NCI-H460 (cell line): ENCODE data around the gene FAM180A. TPM values are rescaled to one million over a fixed set of nuclear protein-coding genes. Genes with fewer than 3 reads are reported as not detected.
"Not testable (repeated sequence)": the region's sequence is repeated elsewhere in the genome, so short reads cannot be mapped to it uniquely, and the experiment has no call there.

Experiments
- DNase-seq: peaks from one replicate; pipeline ENCODE4 v3.0.0-alpha.2; 2016; ENCODE audit warnings: low read depth; ENCODE audit errors: extremely low read depth
- total RNA-seq: library from RNA; depleted of rRNA; stranded (reverse); fragments of >200 nt; shearing (Covaris generic); gene quantifications from 2 replicates; pipeline ENCODE4 v1.2.3, GENCODE V29; 2014

FAM180A gene
- total RNA-seq, 1 experiment from 2014 or later: not detected

GRCh38 chr7:135715055-135715522, 33.5 kb downstream of the FAM180A start:
- no peak for DNase-seq

- DNase-seq: peak; percentile 46
Measured at GRCh38 chr7:135714534-135715009, 34.0 kb downstream of the FAM180A start.

GRCh38 chr7:135713836-135714470, 34.7 kb downstream of the FAM180A start:
- DNase-seq: no peak

GRCh38 chr7:135712796-135713195, 35.8 kb downstream of the FAM180A start:
- DNase-seq: no peak

DNA sequence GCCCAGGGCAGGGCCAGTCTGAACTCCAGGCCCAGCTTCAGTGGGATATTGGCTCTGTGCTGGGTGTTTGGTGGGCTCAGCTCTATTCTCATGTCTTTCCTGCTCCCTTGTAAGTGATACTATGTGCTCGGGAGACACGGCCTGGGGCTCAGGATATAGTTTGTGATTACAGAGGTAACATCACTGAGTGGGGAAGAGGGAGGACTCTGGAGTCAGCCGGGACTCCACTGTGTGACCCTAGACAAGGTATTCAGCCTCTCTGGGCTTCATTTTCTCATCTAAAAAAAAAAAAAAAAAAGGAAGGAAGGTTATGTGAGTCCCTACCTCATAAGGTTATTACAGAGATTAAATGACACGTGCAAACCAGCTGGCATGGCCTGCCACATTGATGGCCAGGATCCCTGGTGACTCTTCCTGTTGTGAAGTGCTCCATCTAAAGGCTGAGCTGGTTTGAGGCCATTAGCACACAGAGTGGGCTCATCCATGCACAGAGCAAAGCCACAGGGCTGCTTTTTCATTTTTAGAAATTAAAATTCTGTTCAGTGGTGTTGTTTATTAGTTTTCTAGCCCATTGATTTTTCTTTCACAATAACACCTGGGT, 36.3 kb downstream of the FAM180A start:
- DNase-seq: no peak

DNA sequence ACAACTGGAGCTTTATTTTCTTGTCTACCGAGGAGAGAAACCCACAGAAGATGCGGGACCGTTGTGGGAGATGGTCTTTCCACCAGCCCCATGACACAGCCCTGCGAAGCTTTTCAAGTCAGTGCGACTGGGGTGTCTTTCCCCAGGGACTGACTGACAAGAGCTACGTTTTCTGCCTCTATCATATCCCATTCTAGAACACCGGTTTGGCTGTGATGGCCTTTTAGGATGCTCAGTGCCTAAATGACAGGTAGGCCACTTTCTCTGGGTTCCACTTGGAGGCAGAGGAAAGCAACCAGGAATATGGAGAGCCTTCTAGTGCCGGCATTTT, 37.5 kb downstream of the FAM180A start:
- DNase-seq: no peak

DNA sequence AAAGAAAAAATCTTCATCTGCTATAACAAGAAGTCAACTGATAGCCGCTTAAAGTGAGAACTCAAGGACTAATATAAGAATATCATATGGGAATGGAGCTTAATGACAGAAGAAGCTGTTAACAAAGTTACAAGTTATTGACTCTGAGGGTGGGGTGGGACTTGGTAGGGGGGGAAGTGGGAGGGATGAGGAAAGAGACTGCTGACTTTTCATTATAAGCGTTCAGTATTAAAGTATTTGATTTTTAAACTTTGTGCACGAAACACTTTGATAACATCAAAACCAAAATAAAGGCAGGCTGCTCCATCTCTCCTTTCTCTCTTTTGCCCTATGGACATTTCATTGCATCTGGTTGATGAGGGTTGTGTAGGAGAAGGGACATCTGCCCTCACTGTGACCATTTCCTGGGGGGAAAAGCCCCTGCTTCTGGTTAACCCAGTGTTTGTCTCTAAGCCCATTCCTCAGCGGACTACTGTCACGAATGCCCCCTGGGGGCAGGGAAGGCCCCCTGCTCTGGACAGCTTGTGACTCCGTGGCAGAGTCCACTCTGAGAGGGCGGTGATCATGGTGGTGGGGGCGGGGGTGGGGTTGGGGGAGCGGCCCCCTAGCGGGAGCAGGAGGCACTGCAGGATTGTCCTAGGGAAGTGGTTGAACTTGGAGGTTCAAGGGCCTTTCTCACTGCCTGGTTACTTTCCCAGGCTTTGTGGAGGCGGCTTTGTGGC, 38.0 kb downstream of the FAM180A start:
- DNase-seq: peak; percentile 5

DNA sequence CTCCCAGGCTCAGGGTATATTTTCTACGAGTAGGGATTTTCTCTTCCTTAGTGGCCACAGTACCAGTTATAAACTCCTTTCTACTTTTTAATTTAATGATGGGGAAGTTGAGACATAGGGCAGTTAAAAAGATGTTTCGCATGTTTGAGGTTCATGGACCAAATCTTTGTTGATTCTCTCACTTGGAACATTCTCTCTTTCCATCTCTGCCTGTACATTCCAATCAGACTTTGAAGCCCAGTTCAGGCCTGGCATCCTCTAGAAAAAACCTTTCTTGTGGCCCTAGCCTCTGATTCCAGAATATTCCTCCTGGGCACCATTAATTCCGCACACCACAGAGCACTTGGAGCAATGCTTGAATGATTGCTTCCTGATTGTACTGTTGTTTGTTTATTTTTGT, 39.1 kb downstream of the FAM180A start:
- no peak for DNase-seq

- DNase-seq: no peak
Measured at GRCh38 chr7:135708041-135708440, 40.6 kb downstream of the FAM180A start.

DNA sequence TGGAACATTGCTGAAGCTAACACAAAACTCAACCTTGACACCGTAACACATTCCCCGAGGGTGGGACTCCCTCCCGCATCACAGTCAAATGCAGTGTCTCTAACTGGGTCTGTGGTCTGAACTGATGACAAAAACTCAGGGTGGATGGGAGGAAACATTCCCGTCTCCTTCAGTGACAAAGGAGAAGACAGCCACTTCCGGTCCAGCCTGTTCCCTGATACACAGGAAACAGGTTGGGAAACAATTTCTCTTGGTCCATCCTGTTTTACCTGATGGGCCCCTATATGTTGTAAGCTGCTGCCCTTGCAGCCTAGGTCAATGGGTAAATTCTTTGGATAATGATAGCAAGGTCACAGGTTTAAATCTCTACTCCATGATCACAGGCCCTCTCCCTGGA, 41.0 kb downstream of the FAM180A start:
- no peak for DNase-seq

GRCh38 chr7:135706858-135707569, 41.6 kb downstream of the FAM180A start:
- DNase-seq: no peak

DNA sequence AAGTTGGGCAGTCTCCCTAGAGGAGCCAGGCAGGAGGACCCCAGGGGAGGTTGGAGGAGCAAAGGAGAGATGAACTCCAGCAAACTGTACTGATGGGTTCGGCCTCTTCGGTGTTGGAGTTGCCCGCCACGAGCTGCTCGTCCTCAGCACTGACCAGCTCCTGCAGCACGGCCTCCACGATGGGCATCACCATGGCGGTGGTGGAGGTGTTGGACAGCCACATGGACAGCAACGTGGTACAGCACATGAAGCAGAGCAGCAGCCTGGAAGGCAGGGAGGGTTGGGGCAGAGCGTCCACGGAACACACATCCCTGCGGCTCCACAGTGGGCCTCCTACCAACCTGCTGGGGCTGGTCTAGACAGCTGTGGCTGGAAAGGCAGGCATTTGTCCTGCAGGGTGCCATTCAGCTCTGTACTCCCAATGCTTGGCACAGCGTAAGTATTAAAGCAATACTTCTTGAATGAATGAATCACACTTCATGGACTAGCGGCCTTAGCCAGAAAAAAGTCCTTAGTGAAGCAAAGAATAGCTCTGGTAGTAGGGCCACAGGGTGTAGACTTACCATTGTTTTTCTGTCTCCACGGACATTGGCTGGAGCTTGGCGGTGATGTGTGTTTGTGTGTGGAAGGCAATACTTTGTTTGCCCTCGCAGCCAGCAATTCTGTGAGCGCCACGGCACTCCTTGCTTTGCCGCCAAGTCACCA, 42.4 kb downstream of the FAM180A start:
- DNase-seq: no peak

- no peak for DNase-seq
Measured at GRCh38 chr7:135704698-135705097, 43.9 kb downstream of the FAM180A start.

DNA sequence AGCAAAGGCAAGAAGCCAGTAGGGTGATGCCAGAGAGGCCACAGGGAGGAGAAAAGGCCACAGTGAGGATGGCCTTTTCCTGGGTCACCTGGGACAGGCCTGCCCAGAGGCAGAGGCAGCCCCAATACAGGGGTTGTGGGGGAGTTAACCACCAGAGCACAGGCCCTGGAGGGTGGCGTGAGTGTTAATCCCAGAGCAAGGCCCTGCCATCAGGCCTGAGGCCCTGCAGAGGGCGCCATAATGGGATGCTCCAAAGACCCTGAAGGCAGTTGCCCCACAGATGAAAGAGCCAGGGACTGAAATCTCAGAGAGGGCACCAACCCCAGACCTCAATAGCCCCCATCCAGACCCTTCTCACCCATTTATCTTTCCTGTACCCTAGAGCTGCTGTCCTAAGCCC, 44.5 kb downstream of the FAM180A start:
- no peak for DNase-seq

GRCh38 chr7:135697276-135698049, 51.1 kb downstream of the FAM180A start:
- DNase-seq: no peak

- no peak for DNase-seq
Measured at GRCh38 chr7:135693558-135693957, 55.1 kb downstream of the FAM180A start.

GRCh38 chr7:135692606-135693005, 56.0 kb downstream of the FAM180A start:
- DNase-seq: not testable (repeated sequence)

GRCh38 chr7:135692055-135692454, 56.6 kb downstream of the FAM180A start:
- DNase-seq: no peak

DNA sequence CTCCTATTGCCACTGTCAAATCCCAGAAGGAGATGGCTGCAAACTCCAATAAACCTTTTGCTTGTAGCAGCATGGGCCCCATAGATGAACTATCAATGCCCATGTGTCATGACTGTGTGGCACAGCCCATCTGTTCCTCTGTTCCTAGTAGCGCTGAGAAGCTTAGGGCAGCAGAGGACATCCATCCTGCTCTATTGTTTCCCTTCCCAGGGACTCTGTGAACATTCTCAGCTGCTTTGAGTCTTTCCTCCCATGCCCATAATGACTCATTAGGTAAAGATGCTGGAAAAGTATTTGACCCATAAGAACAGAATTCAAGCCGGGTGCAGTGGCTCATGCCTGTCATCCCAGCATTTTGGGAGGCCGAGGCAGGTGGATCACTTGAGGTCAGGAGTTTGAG, 58.0 kb downstream of the FAM180A start:
- DNase-seq: no peak

- DNase-seq: no peak
Measured at GRCh38 chr7:135687466-135687865, 61.1 kb downstream of the FAM180A start.
